Measurements from ENCODE around the gene EEPD1. TPM values are rescaled to one million over a fixed set of nuclear protein-coding genes. Genes with fewer than 3 reads are reported as not detected.

Gene EEPD1
- total RNA-seq, 1 donor from 2014 or later, result 7.1 TPM

DNA sequence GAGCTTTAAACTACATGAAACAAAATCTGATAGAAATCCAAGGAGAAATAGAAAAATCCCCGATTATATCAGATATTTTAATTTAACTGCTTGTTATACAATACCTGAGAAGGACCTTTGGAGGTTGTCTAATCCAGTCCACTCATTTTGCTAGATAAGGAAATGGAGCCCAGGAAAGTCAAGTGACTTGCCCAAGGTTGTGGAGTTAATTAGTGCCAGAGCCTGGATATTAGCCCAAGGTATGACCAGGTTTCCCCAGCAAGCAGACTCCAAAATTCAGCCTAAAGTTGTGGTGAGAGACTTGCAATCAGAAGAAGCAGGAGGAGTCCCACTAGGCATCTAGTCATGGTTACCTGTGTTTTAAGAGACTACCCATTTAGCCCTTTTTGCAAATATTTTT, 11.7 kb upstream of the EEPD1 start:
- H3K4me3 ChIP-seq, result no peak overlapping the region
- no peaks in the 10 kb centered on the region for H3K36me3 ChIP-seq

DNA sequence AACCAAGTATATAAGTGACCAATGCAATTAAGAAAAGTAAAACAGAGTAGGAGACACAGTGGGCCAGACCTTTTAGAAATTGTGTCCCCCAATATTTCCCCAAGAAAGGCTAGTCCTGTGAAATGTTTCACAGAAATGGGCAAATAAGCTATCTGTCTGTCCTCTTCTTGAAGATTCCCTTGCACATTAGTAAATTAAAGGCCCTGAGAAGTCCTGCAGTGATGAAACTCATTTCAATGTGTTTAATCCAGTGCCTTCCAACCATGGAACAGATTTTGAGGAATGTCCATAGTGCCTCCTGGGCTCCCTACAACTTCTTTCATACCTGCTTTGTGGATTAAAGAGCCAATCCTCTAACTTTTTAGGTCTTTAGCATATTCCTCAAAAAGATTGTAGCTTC, 11.2 kb upstream of the EEPD1 start:
- no peak for DNase-seq
- peaks cover 9% of the 10 kb centered on the region for H3K4me1 ChIP-seq
- no peak overlapping the region for H3K27ac ChIP-seq (replicated peaks)
- intact Hi-C loops (cut with micrococcal nuclease), result no loop called here
- H3K27me3 ChIP-seq (ENCODE audit: low read depth), result no peaks in the 10 kb centered on the region
- no peaks in the 10 kb centered on the region for H3K36me3 ChIP-seq
- H3K9me3 ChIP-seq (replicated peaks), result peaks cover 12% of the 10 kb centered on the region
- H3K4me3 ChIP-seq, result no peak overlapping the region
- TF ChIP-seq, protein P1, sequence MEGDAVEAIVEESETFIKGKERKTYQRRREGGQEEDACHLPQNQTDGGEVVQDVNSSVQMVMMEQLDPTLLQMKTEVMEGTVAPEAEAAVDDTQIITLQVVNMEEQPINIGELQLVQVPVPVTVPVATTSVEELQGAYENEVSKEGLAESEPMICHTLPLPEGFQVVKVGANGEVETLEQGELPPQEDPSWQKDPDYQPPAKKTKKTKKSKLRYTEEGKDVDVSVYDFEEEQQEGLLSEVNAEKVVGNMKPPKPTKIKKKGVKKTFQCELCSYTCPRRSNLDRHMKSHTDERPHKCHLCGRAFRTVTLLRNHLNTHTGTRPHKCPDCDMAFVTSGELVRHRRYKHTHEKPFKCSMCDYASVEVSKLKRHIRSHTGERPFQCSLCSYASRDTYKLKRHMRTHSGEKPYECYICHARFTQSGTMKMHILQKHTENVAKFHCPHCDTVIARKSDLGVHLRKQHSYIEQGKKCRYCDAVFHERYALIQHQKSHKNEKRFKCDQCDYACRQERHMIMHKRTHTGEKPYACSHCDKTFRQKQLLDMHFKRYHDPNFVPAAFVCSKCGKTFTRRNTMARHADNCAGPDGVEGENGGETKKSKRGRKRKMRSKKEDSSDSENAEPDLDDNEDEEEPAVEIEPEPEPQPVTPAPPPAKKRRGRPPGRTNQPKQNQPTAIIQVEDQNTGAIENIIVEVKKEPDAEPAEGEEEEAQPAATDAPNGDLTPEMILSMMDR (IDR thresholded peaks at IDR 0.05; ENCODE audit: borderline replicate concordance), result no peak

More for the DNA sequence above, 11.7 kb upstream of the EEPD1 start:
- Histone ChIP-seq H3K9me3 (replicated peaks) (peaks cover 12% of the 10 kb centered on the region), H3K27me3 (ENCODE audit: low read depth) (no peaks in the 10 kb centered on the region), H3K4me1 (peaks cover 12% of the 10 kb centered on the region), H3K27ac (replicated peaks) (no peak overlapping the region)
- TF ChIP-seq, protein P1 (IDR thresholded peaks at IDR 0.05; ENCODE audit: borderline replicate concordance), result no peak
- DNase-seq, result no peak
- intact Hi-C loops (cut with micrococcal nuclease), result no loop called here

DNA sequence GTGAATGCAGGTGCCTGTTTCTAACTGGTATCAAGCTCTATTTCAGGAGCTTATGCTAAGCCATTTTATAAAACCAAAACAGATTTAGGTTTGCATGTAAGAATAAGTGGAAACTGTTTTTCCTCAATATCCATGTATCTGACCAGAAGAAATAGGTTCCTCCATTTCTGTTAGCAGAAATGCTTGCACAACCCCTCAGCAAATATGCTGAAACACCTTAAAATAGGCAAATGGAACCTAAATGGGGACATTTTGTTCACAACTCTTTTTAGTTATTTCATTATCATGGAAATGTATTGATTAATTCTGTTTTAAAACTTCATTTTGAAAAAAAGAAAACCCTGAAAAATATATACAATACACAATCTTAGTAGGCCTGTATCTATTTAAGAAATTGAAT, 8.9 kb upstream of the EEPD1 start:
- intact Hi-C loops (cut with micrococcal nuclease), result no loop called here
- DNase-seq, result no peak
- peaks cover 20% of the 10 kb centered on the region for H3K9me3 ChIP-seq (replicated peaks)
- H3K4me1 ChIP-seq, result no peaks in the 10 kb centered on the region
- H3K4me3 ChIP-seq, result no peak overlapping the region
- H3K27ac ChIP-seq (replicated peaks), result no peak overlapping the region
- H3K27me3 ChIP-seq (ENCODE audit: low read depth), result no peaks in the 10 kb centered on the region
- no peaks in the 10 kb centered on the region for H3K36me3 ChIP-seq
- TF ChIP-seq, protein P1 (IDR thresholded peaks at IDR 0.05; ENCODE audit: borderline replicate concordance), result no peak

DNA sequence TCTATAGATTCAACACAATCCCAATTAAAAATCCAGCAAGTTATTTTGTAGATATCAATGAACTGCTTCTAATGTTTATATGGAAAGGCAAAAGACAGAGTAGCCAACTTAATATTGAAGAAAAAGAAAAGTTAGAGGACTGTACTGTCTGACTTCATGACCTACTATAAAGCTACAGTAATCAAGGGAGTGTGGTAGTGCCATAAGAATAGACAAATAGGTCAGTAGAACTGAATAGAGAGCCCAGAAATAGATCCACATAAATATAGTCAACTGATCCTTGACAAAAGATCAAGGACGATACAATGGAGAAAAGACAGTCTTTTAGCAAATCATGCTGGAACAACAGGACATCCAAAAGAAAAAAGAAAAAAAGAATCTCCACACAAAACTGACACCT, 7.4 kb upstream of the EEPD1 start:
- no peaks in the 10 kb centered on the region for H3K4me1 ChIP-seq
- H3K9me3 ChIP-seq (replicated peaks), result peaks cover 16% of the 10 kb centered on the region
- H3K27ac ChIP-seq (replicated peaks), result no peak overlapping the region
- H3K36me3 ChIP-seq, result no peaks in the 10 kb centered on the region
- H3K27me3 ChIP-seq (ENCODE audit: low read depth), result no peaks in the 10 kb centered on the region
- DNase-seq, result no peak
- TF ChIP-seq, protein P1 (IDR thresholded peaks at IDR 0.05; ENCODE audit: borderline replicate concordance), result no peak
- no peak overlapping the region for H3K4me3 ChIP-seq
- intact Hi-C loops (cut with micrococcal nuclease), result no loop called here

DNA sequence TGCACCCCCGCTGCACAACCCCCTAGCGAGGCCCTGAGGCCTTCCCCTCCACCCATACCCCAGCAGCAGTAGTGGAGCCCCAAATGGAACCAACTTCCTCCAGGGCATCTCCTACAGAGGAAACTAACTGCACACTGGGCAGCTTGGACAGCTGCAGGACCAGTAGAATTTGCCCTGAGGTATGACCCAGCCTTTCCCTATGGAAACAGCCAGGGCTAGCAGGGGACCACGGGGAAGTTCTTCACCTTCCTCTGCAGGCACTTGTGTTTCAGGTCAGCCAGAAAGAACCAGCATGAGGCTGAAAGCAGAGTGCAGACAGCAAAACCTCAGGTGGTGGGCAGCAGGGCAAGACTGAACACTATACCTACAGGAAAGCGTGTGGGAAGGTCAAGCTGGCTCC, 5.7 kb upstream of the EEPD1 start:
- Histone ChIP-seq H3K27ac (replicated peaks) (no peak overlapping the region), H3K4me3 (no peak overlapping the region), H3K36me3 (no peaks in the 10 kb centered on the region), H3K4me1 (peaks cover 5% of the 10 kb centered on the region), H3K27me3 (ENCODE audit: low read depth) (no peaks in the 10 kb centered on the region), H3K9me3 (replicated peaks) (peaks cover 8% of the 10 kb centered on the region)
- TF ChIP-seq, protein P1 (IDR thresholded peaks at IDR 0.05; ENCODE audit: borderline replicate concordance), result no peak
- no peak for DNase-seq
- intact Hi-C loops (cut with micrococcal nuclease), result no loop called here
